HAP-1 (cell line): ENCODE results near the gene CORO7.
A peak's percentile ranks its signal among the peaks of the same experiment; 100 is the strongest.

Source experiments
- DNase-seq, 2 experiments: peaks; one replicate each; pipeline ENCODE4 v3.0.0-alpha.2; 2016 to 2020; ENCODE audit warnings: low spot score in 2 of 2
- H3K27me3 ChIP-seq: fragments of 250-450 bp; sonication (Bioruptor Pico); 2 replicates; pipeline ENCODE4 v1.5.1; 2020; ENCODE audit warnings: low read depth, mild to moderate bottlenecking, moderate library complexity
- H3K36me3 ChIP-seq: fragments of 250-450 bp; sonication (Bioruptor Pico); replicated peaks from 2 replicates; pipeline ENCODE4 v1.5.1; 2020; ENCODE audit warnings: mild to moderate bottlenecking
- H3K4me1 ChIP-seq: fragments of 250-450 bp; sonication (Bioruptor Pico); 2 replicates; pipeline ENCODE4 v1.5.1; 2020; ENCODE audit warnings: mild to moderate bottlenecking
- H3K4me3 ChIP-seq: fragments of 250-450 bp; sonication (Bioruptor Pico); 2 replicates; pipeline ENCODE4 v1.5.1; 2020; ENCODE audit warnings: mild to moderate bottlenecking, moderate library complexity
- H3K9me3 ChIP-seq: fragments of 250-450 bp; sonication (Bioruptor Pico); 2 replicates; pipeline ENCODE4 v1.5.1; 2020; ENCODE audit warnings: mild to moderate bottlenecking, moderate library complexity
- in situ Hi-C: fragments of 300-500 bp; cut with MboI; formaldehyde crosslinking; loops from 3 replicates; pipeline ENCODE4 v1.14.3; 2020; ENCODE audit warnings: low sequenced_read_pairs, inconsistent platforms, mixed read lengths

CORO7 gene

GRCh38 chr16:4360538-4361021 is 55.8 kb downstream of the CORO7 start:
- Histone ChIP-seq H3K9me3 (no peaks in the 10 kb centered on the region), H3K4me1 (no peaks in the 10 kb centered on the region), H3K36me3 (peaks cover 2% of the 10 kb centered on the region), H3K27me3 (no peaks in the 10 kb centered on the region), H3K4me3 (no peak overlapping the region)
- in situ Hi-C loops: no loop called here
- DNase-seq: peak; percentile 21 to 69

GRCh38 chr16:4359914-4360313 is 56.5 kb downstream of the CORO7 start:
- H3K4me3 ChIP-seq: no peak overlapping the region
- no peaks in the 10 kb centered on the region for H3K27me3 ChIP-seq
- no peak for DNase-seq
- no peaks in the 10 kb centered on the region; the same call in none of the 2 replicates for H3K36me3 ChIP-seq
- H3K9me3 ChIP-seq: no peaks in the 10 kb centered on the region
- H3K4me1 ChIP-seq: no peaks in the 10 kb centered on the region
- in situ Hi-C loops: no loop called here

GRCh38 chr16:4358831-4359561 is 57.4 kb downstream of the CORO7 start:
- DNase-seq: peak in 1 of 2 experiments; percentile 80
- in situ Hi-C loops: no loop called here
- Histone ChIP-seq H3K9me3 (no peaks in the 10 kb centered on the region), H3K27me3 (no peaks in the 10 kb centered on the region), H3K36me3 (no peaks in the 10 kb centered on the region; the same call in 1 of the 2 replicates), H3K4me1 (no peaks in the 10 kb centered on the region), H3K4me3 (no peak overlapping the region)

GRCh38 chr16:4358236-4358635 is 58.2 kb downstream of the CORO7 start:
- Histone ChIP-seq H3K9me3 (no peaks in the 10 kb centered on the region), H3K4me3 (no peak overlapping the region), H3K27me3 (no peaks in the 10 kb centered on the region), H3K36me3 (no peaks in the 10 kb centered on the region; the same call in 1 of the 2 replicates), H3K4me1 (no peaks in the 10 kb centered on the region)
- in situ Hi-C loops: no loop called here
- DNase-seq: no peak

- no peaks in the 10 kb centered on the region; the same call in 1 of the 2 replicates for H3K36me3 ChIP-seq
- DNase-seq: no peak
- H3K9me3 ChIP-seq: no peaks in the 10 kb centered on the region
- in situ Hi-C loops: no loop called here
- no peak overlapping the region for H3K4me3 ChIP-seq
- H3K4me1 ChIP-seq: no peaks in the 10 kb centered on the region
- H3K27me3 ChIP-seq: no peaks in the 10 kb centered on the region
Observed at GRCh38 chr16:4356820-4357219, 59.6 kb downstream of the CORO7 start.

GRCh38 chr16:4354512-4355409 is 61.6 kb downstream of the CORO7 start:
- in situ Hi-C loops: loop anchor here (5.0 kb wide), 1 partner anchor 58 kb away; no protein-coding TSS in a partner anchor
- H3K4me1 ChIP-seq: peaks cover 4% of the 10 kb centered on the region

GRCh38 chr16:4353675-4354074 is 62.7 kb downstream of the CORO7 start:
- H3K4me3 ChIP-seq: no peak overlapping the region
- no peaks in the 10 kb centered on the region for H3K27me3 ChIP-seq
- in situ Hi-C loops: loop anchor here (5.0 kb wide), 1 partner anchor 59 kb away; no protein-coding TSS in a partner anchor
- DNase-seq: no peak
- H3K4me1 ChIP-seq: peaks cover 4% of the 10 kb centered on the region
- peaks cover 5% of the 10 kb centered on the region; the same call in 1 of the 2 replicates for H3K36me3 ChIP-seq
- H3K9me3 ChIP-seq: no peaks in the 10 kb centered on the region

More at GRCh38 chr16:4354512-4355409, 61.6 kb downstream of the CORO7 start:
- H3K36me3 ChIP-seq: no peaks in the 10 kb centered on the region; the same call in 1 of the 2 replicates
- H3K4me3 ChIP-seq: no peak overlapping the region
- no peaks in the 10 kb centered on the region for H3K9me3 ChIP-seq
- no peaks in the 10 kb centered on the region for H3K27me3 ChIP-seq
- no peak for DNase-seq

GRCh38 chr16:4352843-4353242 is 63.6 kb downstream of the CORO7 start:
- H3K36me3 ChIP-seq: peaks cover 10% of the 10 kb centered on the region; the same call in 1 of the 2 replicates
- in situ Hi-C loops: loop anchor here (5.0 kb wide), 1 partner anchor 59 kb away; no protein-coding TSS in a partner anchor
- H3K4me3 ChIP-seq: no peak overlapping the region
- H3K27me3 ChIP-seq: no peaks in the 10 kb centered on the region
- H3K4me1 ChIP-seq: peaks cover 4% of the 10 kb centered on the region
- DNase-seq: no peak
- H3K9me3 ChIP-seq: no peaks in the 10 kb centered on the region

GRCh38 chr16:4351880-4352279 is 64.5 kb downstream of the CORO7 start:
- Histone ChIP-seq H3K4me1 (peaks cover 4% of the 10 kb centered on the region), H3K27me3 (no peaks in the 10 kb centered on the region), H3K9me3 (no peaks in the 10 kb centered on the region), H3K4me3 (peak overlapping the region; percentile 86; the same call in 1 of the 2 replicates), H3K36me3 (peaks cover 17% of the 10 kb centered on the region)
- in situ Hi-C loops: loop anchor here (5.0 kb wide), 1 partner anchor 60 kb away; no protein-coding TSS in a partner anchor
- no peak for DNase-seq

GRCh38 chr16:4350787-4351659 is 65.4 kb downstream of the CORO7 start, which contains the start of gene PAM16:
TSS of gene PAM16 (minus strand) at chr16:4351321. CDS start at chr16:4351234, 87 bp downstream.
- Histone ChIP-seq H3K36me3 (peaks cover 17% of the 10 kb centered on the region), H3K4me1 (peaks cover 4% of the 10 kb centered on the region), H3K27me3 (no peaks in the 10 kb centered on the region), H3K9me3 (no peaks in the 10 kb centered on the region), H3K4me3 (peak within 1 kb of the TSS; percentile 86)
- in situ Hi-C loops: loop anchor here (5.0 kb wide), 1 partner anchor 61 kb away; no protein-coding TSS in a partner anchor
- DNase-seq: peak; percentile 95 to 99

GRCh38 chr16:4350365-4350786 is 66.0 kb downstream of the CORO7 start:
- H3K27me3 ChIP-seq: no peaks in the 10 kb centered on the region
- H3K36me3 ChIP-seq: peaks cover 19% of the 10 kb centered on the region
- H3K4me3 ChIP-seq: peak overlapping the region; percentile 86
- in situ Hi-C loops: loop anchor here (5.0 kb wide), 1 partner anchor 62 kb away; no protein-coding TSS in a partner anchor
- no peaks in the 10 kb centered on the region for H3K9me3 ChIP-seq
- peaks cover 6% of the 10 kb centered on the region for H3K4me1 ChIP-seq
- DNase-seq: no peak

- in situ Hi-C loops: no loop called here
- H3K4me3 ChIP-seq: no peak overlapping the region
- H3K36me3 ChIP-seq: peaks cover 19% of the 10 kb centered on the region
- no peaks in the 10 kb centered on the region for H3K27me3 ChIP-seq
- no peaks in the 10 kb centered on the region for H3K9me3 ChIP-seq
- peaks cover 10% of the 10 kb centered on the region for H3K4me1 ChIP-seq
- no peak for DNase-seq
Observed at GRCh38 chr16:4349332-4349731, 67.1 kb downstream of the CORO7 start.
